K562 (cell line): ENCODE measurements around the gene GADD45GIP1. TPM values are rescaled to one million over a fixed set of nuclear protein-coding genes. Genes with fewer than 3 reads are reported as not detected.

Experiments
- ATF1 ChIP-seq, 2 experiments: fragments of 450-650 bp in 1 of 2; IDR thresholded peaks; 2 replicates each; pipeline ENCODE4 v1.6.1; 2016; ENCODE audit warnings: missing compliant biosample characterization in 1 of 2, missing genetic modification characterization in 1 of 2
- BRCA1 ChIP-seq, 2 experiments: fragments of 450-650 bp in 1 of 2; sonication (generic) in 1 of 2; formaldehyde crosslinking in 1 of 2; IDR thresholded peaks; 2 replicates each; pipeline versions ENCODE4 v1.5.0 to v1.6.1; 2017 to 2020; ENCODE audit warnings: mild to moderate bottlenecking in 1 of 2, missing genetic modification reagents in 1 of 2
- CAMTA2 ChIP-seq: fragments of 250-450 bp; sonication (Bioruptor Pico); conservative IDR thresholded peaks from 2 replicates; pipeline ENCODE4 v1.5.1; 2022
- CBX1 ChIP-seq: sonication (generic); IDR thresholded peaks from 2 replicates; pipeline ENCODE4 v1.6.1; 2016; ENCODE audit warnings: antibody characterized with exemption, low read depth, mild to moderate bottlenecking
- EP300 ChIP-seq: IDR thresholded peaks from 2 replicates; pipeline ENCODE4 v1.6.1; 2012; ENCODE audit warnings: low read length, improper control_type of control experiment
- FOXP1 ChIP-seq: sonication (generic); formaldehyde crosslinking; IDR thresholded peaks from 2 replicates; pipeline ENCODE4 v1.8.0; 2022; ENCODE audit warnings: mild to moderate bottlenecking, missing genetic modification reagents
- FUS ChIP-seq: fragments of 200-400 bp; formaldehyde crosslinking; optimal IDR thresholded peaks from 2 replicates; pipeline ENCODE3; 2017; ENCODE audit warnings: low read depth, low read length
- GABPA ChIP-seq: fragments of 200-800 bp; sonication (Bioruptor generic); conservative IDR thresholded peaks from 2 replicates; pipeline ENCODE4 v1.6.1; 2016; ENCODE audit warnings: low read depth, missing genetic modification characterization, missing compliant biosample characterization
- GATAD2A ChIP-seq: fragments of 450-650 bp; IDR thresholded peaks from 2 replicates; pipeline ENCODE4 v1.6.1; 2017
- HNRNPUL1 ChIP-seq: fragments of 200-400 bp; formaldehyde crosslinking; IDR thresholded peaks from 2 replicates; pipeline ENCODE4 v1.6.1; 2017; ENCODE audit warnings: low read length
- HOXB6 ChIP-seq: fragments of 250-450 bp; sonication (Bioruptor Pico); IDR thresholded peaks from 2 replicates; pipeline ENCODE4 v1.5.1; 2022; ENCODE audit warnings: mild to moderate bottlenecking, borderline replicate concordance
- JUND ChIP-seq, 2 experiments: IDR thresholded peaks; 2 replicates in 1 of 2; 3 replicates in 1 of 2; pipeline ENCODE4 v1.6.1; 2011; ENCODE audit warnings: borderline replicate concordance in 2 of 2, low read depth in 2 of 2, low read length in 2 of 2, improper control_type of control experiment in 1 of 2, missing biosample characterization in 1 of 2, missing genetic modification characterization in 1 of 2, missing genetic modification reagents in 1 of 2
- KHSRP ChIP-seq: fragments of 450-650 bp; IDR thresholded peaks from 2 replicates; pipeline ENCODE4 v1.6.1; 2017
- NR2C2 ChIP-seq, 2 experiments: fragments of 200-800 bp in 1 of 2; sonication (Bioruptor generic) in 1 of 2; sonication (generic) in 1 of 2; formaldehyde crosslinking in 1 of 2; IDR thresholded peaks; 2 replicates each; pipeline versions ENCODE4 v1.6.1 to v1.8.0; 2016 to 2022; ENCODE audit warnings: mild to moderate bottlenecking in 1 of 2, missing compliant biosample characterization in 1 of 2, missing genetic modification characterization in 1 of 2, missing genetic modification reagents in 1 of 2
- NR4A1 ChIP-seq, 2 experiments: fragments of 250-450 bp in 1 of 2; fragments of 450-650 bp in 1 of 2; sonication (Bioruptor Pico) in 1 of 2; IDR thresholded peaks; 2 replicates each; pipeline versions ENCODE4 v1.4.0 to v1.6.1; 2016 to 2020; ENCODE audit warnings: mild to moderate bottlenecking in 2 of 2, missing compliant biosample characterization in 1 of 2, missing genetic modification characterization in 1 of 2, moderate library complexity in 1 of 2
- PURB ChIP-seq: sonication (generic); formaldehyde crosslinking; IDR thresholded peaks from 2 replicates; pipeline ENCODE4 v1.9.0; 2021; ENCODE audit warnings: low read depth, mild to moderate bottlenecking, missing genetic modification reagents
- RAD21 ChIP-seq, 2 experiments: fragments of 250-450 bp in 1 of 2; fragments of 450-650 bp in 1 of 2; sonication (Bioruptor Pico) in 1 of 2; formaldehyde crosslinking in 1 of 2; IDR thresholded peaks in 1 of 2; conservative IDR thresholded peaks in 1 of 2; 2 replicates each; pipeline versions ENCODE4 v1.4.0 to v1.8.0; 2020 to 2022; ENCODE audit warnings: mild to moderate bottlenecking in 2 of 2, moderate library complexity in 1 of 2
- SMARCB1 ChIP-seq: IDR thresholded peaks from 2 replicates; pipeline ENCODE4 v1.6.1; 2011; ENCODE audit warnings: improper control_type of control experiment, low read depth; ENCODE audit not compliant: insufficient read length
- XRCC5 ChIP-seq: fragments of 200-400 bp; formaldehyde crosslinking; IDR thresholded peaks from 2 replicates; pipeline ENCODE4 v1.6.1; 2017; ENCODE audit warnings: low read depth, mild to moderate bottlenecking, low read length
- ZNF197 ChIP-seq: fragments of 200-800 bp; sonication (Bioruptor generic); IDR thresholded peaks from 2 replicates; pipeline ENCODE4 v1.6.1; 2016; ENCODE audit warnings: low read depth, missing genetic modification characterization, missing compliant biosample characterization
- ZNF717 ChIP-seq: fragments of 250-450 bp; sonication (Bioruptor Pico); IDR thresholded peaks from 2 replicates; pipeline ENCODE4 v1.5.0; 2021
- polyA plus RNA-seq, 8 experiments: library from polyadenylated mRNA; depleted of rRNA in 4 of 8; stranded (reverse) in 5 of 8; unstranded in 3 of 8; fragments of >200 nt; fragmentation: Nextera tagmentation in 2 of 8; fragmentation: Illumina TruSeq in 1 of 8; extraction: Ambion mirVana in 2 of 8; extraction: Trizol in 1 of 8; gene quantifications; 2 replicates each; pipeline versions ENCODE4 v1.2.1 to v1.2.3, GENCODE V29; 2011 to 2014; ENCODE audit warnings: inconsistent platforms in 1 of 8, missing spikeins in 1 of 8
- total RNA-seq, 7 experiments: library from RNA; depleted of rRNA in 6 of 7; stranded (reverse); fragments of >200 nt in 6 of 7; fragmentation: Illumina TruSeq in 2 of 7; extraction: Trizol in 2 of 7; gene quantifications; 2 replicates each; pipeline versions ENCODE4 v1.2.1 to v1.2.3, GENCODE V29; 2011 to 2021; ENCODE audit warnings: low replicate concordance in 1 of 7
- TF ChIP-seq, protein P1 (sequence below): fragments of 450-650 bp; formaldehyde crosslinking; IDR thresholded peaks from 2 replicates; pipeline ENCODE4 v1.4.0; 2020; ENCODE audit warnings: mild to moderate bottlenecking
- TF ChIP-seq, protein P2 (sequence below): fragments of 450-650 bp; IDR thresholded peaks from 2 replicates; pipeline ENCODE4 v1.6.1; 2016; ENCODE audit warnings: antibody characterized with exemption

Gene GADD45GIP1
- total and polyA plus RNA-seq, 9 of the 15 experiments (the other 6 are each of a cell fraction or from before 2014, with no cell fraction given) = 5.1 to 161 (median 29.2) TPM

DNA sequence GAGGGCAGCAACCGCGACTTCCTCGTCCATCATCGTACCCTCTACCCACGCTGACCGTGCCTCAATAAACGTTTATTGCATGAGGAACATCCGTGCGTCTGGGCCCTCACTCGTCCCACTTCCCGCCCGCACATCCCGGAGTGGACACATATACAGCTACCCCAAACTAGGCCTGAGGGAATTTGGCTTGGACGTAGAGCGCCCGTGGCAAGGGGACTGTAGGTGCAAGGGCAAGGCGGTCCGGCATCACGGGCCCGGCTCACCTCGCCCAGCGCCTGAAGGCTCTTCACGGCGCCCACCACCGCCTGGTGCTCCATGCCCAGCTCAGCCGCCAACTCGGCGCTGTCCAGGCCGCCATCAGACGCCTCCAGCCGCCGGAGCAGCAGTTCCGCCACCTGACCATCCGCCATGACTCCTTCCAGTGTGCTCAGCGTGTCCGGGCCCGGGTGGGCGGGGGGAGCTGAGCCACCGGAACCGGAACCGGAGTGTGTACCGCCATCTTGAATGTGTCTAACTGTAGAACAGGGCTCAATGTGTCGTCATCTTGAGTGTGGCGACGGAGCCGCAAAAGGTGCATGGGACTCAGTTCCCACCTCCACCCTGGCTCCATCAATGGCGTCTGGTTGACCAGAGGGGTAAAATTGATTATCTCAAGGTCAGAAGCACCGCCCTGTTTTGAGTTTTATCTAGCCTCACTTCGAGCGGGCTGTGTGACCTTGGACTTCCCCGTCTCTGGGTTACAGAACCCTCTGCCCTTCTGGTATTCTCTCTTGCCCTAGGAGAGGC, 23.5 kb downstream of the GADD45GIP1 start, which contains the start of gene FARSA (continued):
- TF ChIP-seq KHSRP (no peak), CBX1 (peak; percentile 55; the same call in 1 of the 2 replicates), CAMTA2 (no peak), RAD21 (CRISPR knock-in tag; conservative IDR thresholded peaks at IDR 0.05 in 1 of 2, IDR thresholded peaks at IDR 0.05 in 1 of 2) (no peak), JUND (IDR thresholded peaks at IDR 0.05; ENCODE audit: borderline replicate concordance, low read depth, low read length) (peak; percentile 58; the same call in 1 of the 2 replicates), JUND (tag; IDR thresholded peaks at IDR 0.05; ENCODE audit: borderline replicate concordance, low read depth, low read length) (no peak; the same call in 2 of the 3 replicates), NR2C2 (CRISPR knock-in tag; IDR thresholded peaks at IDR 0.05) (no peak; the same call in 1 of the 2 replicates), NR2C2 (tag; IDR thresholded peaks at IDR 0.05) (peak; percentile 94), SMARCB1 (no peak), NR4A1 (CRISPR knock-in tag; IDR thresholded peaks at IDR 0.05) (no peak), NR4A1 (tag; IDR thresholded peaks at IDR 0.05) (no peak; the same call in 1 of the 2 replicates), HNRNPUL1 (no peak), FOXP1 (CRISPR knock-in tag) (no peak), HOXB6 (no peak), BRCA1 (IDR thresholded peaks at IDR 0.05) (no peak), BRCA1 (CRISPR knock-in tag; IDR thresholded peaks at IDR 0.05) (no peak), ZNF717 (CRISPR knock-in tag) (no peak), GABPA (peak; percentile 98), EP300 (no peak), PURB (CRISPR knock-in tag) (no peak), GATAD2A (no peak), FUS (no peak), XRCC5 (no peak), ATF1 (CRISPR knock-in tag; IDR thresholded peaks at IDR 0.05) (no peak), ATF1 (tag; IDR thresholded peaks at IDR 0.05) (peak; percentile 43; the same call in 1 of the 2 replicates), ZNF197 (CRISPR knock-in tag) (0 out of 2 replicates have a peak, but pooled peaks have one; percentile 44)
- TF ChIP-seq, protein P1, sequence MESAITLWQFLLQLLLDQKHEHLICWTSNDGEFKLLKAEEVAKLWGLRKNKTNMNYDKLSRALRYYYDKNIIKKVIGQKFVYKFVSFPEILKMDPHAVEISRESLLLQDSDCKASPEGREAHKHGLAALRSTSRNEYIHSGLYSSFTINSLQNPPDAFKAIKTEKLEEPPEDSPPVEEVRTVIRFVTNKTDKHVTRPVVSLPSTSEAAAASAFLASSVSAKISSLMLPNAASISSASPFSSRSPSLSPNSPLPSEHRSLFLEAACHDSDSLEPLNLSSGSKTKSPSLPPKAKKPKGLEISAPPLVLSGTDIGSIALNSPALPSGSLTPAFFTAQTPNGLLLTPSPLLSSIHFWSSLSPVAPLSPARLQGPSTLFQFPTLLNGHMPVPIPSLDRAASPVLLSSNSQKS = no peak
- TF ChIP-seq, protein P2, sequence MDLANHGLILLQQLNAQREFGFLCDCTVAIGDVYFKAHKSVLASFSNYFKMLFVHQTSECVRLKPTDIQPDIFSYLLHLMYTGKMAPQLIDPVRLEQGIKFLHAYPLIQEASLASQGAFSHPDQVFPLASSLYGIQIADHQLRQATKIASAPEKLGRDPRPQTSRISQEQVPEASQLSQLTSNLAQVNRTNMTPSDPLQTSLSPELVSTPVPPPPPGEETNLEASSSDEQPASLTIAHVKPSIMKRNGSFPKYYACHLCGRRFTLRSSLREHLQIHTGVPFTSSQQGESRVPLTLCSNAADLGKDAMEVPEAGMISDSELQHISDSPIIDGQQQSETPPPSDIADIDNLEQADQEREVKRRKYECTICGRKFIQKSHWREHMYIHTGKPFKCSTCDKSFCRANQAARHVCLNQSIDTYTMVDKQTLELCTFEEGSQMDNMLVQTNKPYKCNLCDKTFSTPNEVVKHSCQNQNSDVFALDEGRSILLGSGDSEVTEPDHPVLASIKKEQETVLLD = no peak
- TF ChIP-seq, all 486 proteins: peak for 129
